Right atrium auricular region (tissue), 2 donors: ENCODE measurements around the gene PIK3R5. TPM values are rescaled to one million over a fixed set of nuclear protein-coding genes. Genes with fewer than 3 reads are reported as not detected.

ENCODE experiments used
- DNase-seq: peaks from one replicate; pipeline ENCODE4 v3.0.0-alpha.2; 2019; ENCODE audit warnings: low spot score
- H3K27ac ChIP-seq, 2 donors: fragments of 200-600 bp; sonication (generic); 1 replicate in 1 of 2; 2 replicates in 1 of 2; pipeline ENCODE4 v1.5.1; 2016 to 2019
- H3K27me3 ChIP-seq, 2 donors: fragments of 200-600 bp; sonication (generic); one replicate each; pipeline versions ENCODE4 v1.5.1 to v1.6.0; 2017 to 2019
- H3K36me3 ChIP-seq: fragments of 200-600 bp; sonication (generic); one replicate; pipeline ENCODE4 v1.5.1; 2016
- H3K4me1 ChIP-seq, 2 donors: fragments of 200-600 bp; sonication (generic); one replicate each; pipeline versions ENCODE4 v1.5.1 to v1.6.0; 2017 to 2019
- H3K4me3 ChIP-seq, 2 donors: fragments of 200-600 bp; sonication (generic); 1 replicate in 1 of 2; 2 replicates in 1 of 2; pipeline ENCODE4 v1.5.1; 2017 to 2019; ENCODE audit warnings: mild to moderate bottlenecking in 1 of 2, moderate library complexity in 1 of 2
- H3K9me3 ChIP-seq, 2 donors: fragments of 200-600 bp; sonication (generic); one replicate each; pipeline ENCODE4 v1.5.1; 2019
- CTCF ChIP-seq, 2 donors: fragments of 200-600 bp; sonication (generic); IDR thresholded peaks; one replicate each; pipeline ENCODE4 v1.5.1; 2019; ENCODE audit warnings: antibody characterized with exemption in 2 of 2
- total RNA-seq, 2 donors: library from RNA; depleted of rRNA; stranded (reverse); fragments of >200 nt; gene quantifications; one replicate each; pipeline ENCODE4 v1.1.0, GENCODE V29; 2016

Gene PIK3R5
- total RNA-seq, 2 donors from 2014 or later: 5.0 to 7.5 TPM

- no peak for TF ChIP-seq CTCF (IDR thresholded peaks at IDR 0.05)
- Histone ChIP-seq H3K36me3 (no peaks in the 10 kb centered on the region), H3K4me1 (peaks cover 0 to 8% of the 10 kb centered on the region in 2 donors), H3K27me3 (peaks cover 9 to 10% of the 10 kb centered on the region in 2 donors), H3K4me3 (no peak overlapping the region), H3K9me3 (peaks cover 0 to 9% of the 10 kb centered on the region in 2 donors), H3K27ac (peak overlapping the region in 1 of 2 donors; percentile 10)
- DNase-seq: no peak
These were observed 1.4 kb upstream of the PIK3R5 start for GRCh38 chr17:8966926-8967325.

GRCh38 chr17:8964801-8965393, 610 bp downstream of the PIK3R5 start:
- H3K27me3 ChIP-seq: peaks cover 9 to 10% of the 10 kb centered on the region in 2 donors
- no peak for TF ChIP-seq CTCF (IDR thresholded peaks at IDR 0.05)
- H3K36me3 ChIP-seq: no peaks in the 10 kb centered on the region
- H3K27ac ChIP-seq: peak overlapping the region; percentile 61 to 66
- no peak for DNase-seq
- H3K4me3 ChIP-seq: peak overlapping the region; percentile 25 to 48
- peaks cover 0 to 9% of the 10 kb centered on the region in 2 donors for H3K9me3 ChIP-seq
- peaks cover 0 to 8% of the 10 kb centered on the region in 2 donors for H3K4me1 ChIP-seq

GRCh38 chr17:8963647-8964258, 1.8 kb downstream of the PIK3R5 start:
- H3K27me3 ChIP-seq: peaks cover 9 to 10% of the 10 kb centered on the region in 2 donors
- H3K27ac ChIP-seq: no peak overlapping the region
- peak overlapping the region in 1 of 2 donors; percentile 48 for H3K4me3 ChIP-seq
- peaks cover 0 to 9% of the 10 kb centered on the region in 2 donors for H3K9me3 ChIP-seq
- no peak for TF ChIP-seq CTCF (IDR thresholded peaks at IDR 0.05)
- DNase-seq: peak; percentile 55
- H3K4me1 ChIP-seq: peaks cover 0 to 8% of the 10 kb centered on the region in 2 donors
- no peaks in the 10 kb centered on the region for H3K36me3 ChIP-seq

DNA sequence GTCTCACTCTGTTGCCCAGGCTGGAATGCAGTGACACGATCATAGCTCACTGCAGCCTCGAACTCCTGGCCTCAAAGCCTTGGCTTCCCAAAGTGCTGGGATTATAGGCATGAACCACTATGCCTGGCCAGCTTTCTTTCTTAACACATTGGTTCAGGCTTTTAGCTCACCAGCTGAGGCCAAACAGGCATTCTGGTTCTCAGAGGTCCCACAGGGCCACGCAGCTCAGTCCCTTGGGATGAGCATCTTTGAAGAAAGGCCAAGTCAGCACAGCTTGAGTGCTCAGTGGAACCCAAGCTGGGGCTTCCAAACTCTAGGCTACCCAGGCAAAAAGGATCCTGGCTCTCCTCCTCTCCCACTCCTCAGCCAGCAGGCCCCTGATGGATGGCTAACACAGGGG, 2.5 kb downstream of the PIK3R5 start:
- no peak overlapping the region for H3K27ac ChIP-seq
- DNase-seq: peak; percentile 46

DNA sequence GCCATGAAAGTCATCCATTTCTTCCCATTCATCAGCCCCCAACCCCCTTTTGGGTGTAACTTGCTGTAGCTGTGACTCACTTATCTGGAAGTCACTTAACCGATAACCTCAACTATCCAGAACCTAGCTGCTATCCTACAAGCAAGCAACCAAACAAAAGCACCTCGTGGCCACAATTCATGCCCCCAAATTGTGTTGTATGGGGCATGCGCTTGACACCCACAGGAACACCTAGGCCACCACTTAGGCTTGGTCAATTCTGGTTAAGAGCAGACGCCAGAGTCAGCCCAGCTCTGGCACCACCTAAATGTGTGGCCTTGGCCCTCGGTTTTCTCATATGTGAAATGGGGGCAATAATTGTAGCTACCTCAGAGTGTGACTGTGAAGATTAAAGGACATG, 3.7 kb downstream of the PIK3R5 start:
- Histone ChIP-seq H3K9me3 (no peaks in the 10 kb centered on the region), H3K4me3 (no peak overlapping the region), H3K36me3 (no peaks in the 10 kb centered on the region), H3K27me3 (peaks cover 9 to 10% of the 10 kb centered on the region in 2 donors), H3K27ac (no peak overlapping the region), H3K4me1 (peaks cover 0 to 8% of the 10 kb centered on the region in 2 donors)
- no peak for TF ChIP-seq CTCF (IDR thresholded peaks at IDR 0.05)
- DNase-seq: no peak

More for the DNA sequence above, 2.5 kb downstream of the PIK3R5 start:
- H3K4me1 ChIP-seq: peaks cover 0 to 8% of the 10 kb centered on the region in 2 donors
- H3K27me3 ChIP-seq: peaks cover 9 to 10% of the 10 kb centered on the region in 2 donors
- peaks cover 0 to 2% of the 10 kb centered on the region in 2 donors for H3K9me3 ChIP-seq
- TF ChIP-seq CTCF (IDR thresholded peaks at IDR 0.05): no peak
- no peaks in the 10 kb centered on the region for H3K36me3 ChIP-seq
- H3K4me3 ChIP-seq: no peak overlapping the region
